ENCODE results near the gene FBXL16. TPM values are rescaled to one million over a fixed set of nuclear protein-coding genes. Genes with fewer than 3 reads are reported as not detected.

FBXL16 gene
- total and polyA plus RNA-seq, 12 donors, result 0.04 to 0.64 (median 0.10) TPM; not detected in 4

DNA sequence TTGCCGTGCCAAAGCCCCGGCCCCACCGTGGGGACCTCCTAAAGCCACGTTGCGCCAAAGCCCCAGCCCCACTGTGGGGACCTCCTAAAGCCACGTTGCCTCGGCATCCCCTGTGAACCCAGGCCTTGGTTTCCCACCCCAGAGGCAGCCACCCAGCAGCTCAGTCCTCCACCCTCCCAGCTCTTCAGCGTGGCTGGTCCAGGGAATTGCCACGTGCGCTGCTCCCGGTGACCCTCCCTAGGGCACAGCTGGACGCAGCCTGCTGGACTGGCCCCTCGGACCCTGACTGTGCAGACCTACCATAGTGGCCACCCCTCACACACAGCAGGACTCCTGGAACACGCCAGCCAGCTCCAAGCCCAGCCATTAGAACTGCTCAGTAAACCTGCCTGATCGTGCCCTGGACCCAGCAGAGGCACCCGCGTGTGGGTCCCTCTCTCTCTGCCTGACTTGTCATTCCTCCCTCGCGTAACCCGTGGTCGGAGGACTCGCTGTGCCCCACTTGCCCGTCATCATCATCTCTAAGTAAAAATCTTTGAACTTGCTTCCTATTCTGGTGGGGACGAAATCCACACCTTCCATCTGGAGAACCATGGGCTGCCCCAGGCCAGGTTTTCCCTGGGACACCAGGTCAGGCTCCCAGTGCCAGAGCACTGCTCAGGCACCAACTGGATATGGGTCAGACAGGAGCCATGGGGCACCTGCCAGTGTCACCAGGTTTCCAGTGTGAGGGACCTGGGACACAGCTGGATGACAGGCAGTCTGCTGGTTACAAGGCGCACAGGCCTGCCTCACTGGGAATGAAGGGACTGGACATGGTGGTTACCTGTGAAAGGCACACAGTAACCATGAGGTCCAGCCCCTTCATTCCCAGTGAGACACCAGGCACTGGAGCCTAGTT is 29.6 kb upstream of the FBXL16 start:
- TF ChIP-seq, protein P1, sequence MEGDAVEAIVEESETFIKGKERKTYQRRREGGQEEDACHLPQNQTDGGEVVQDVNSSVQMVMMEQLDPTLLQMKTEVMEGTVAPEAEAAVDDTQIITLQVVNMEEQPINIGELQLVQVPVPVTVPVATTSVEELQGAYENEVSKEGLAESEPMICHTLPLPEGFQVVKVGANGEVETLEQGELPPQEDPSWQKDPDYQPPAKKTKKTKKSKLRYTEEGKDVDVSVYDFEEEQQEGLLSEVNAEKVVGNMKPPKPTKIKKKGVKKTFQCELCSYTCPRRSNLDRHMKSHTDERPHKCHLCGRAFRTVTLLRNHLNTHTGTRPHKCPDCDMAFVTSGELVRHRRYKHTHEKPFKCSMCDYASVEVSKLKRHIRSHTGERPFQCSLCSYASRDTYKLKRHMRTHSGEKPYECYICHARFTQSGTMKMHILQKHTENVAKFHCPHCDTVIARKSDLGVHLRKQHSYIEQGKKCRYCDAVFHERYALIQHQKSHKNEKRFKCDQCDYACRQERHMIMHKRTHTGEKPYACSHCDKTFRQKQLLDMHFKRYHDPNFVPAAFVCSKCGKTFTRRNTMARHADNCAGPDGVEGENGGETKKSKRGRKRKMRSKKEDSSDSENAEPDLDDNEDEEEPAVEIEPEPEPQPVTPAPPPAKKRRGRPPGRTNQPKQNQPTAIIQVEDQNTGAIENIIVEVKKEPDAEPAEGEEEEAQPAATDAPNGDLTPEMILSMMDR (IDR thresholded peaks at IDR 0.05), result no peak
- ATAC-seq, result no peak
- DNase-seq, result no peak

DNA sequence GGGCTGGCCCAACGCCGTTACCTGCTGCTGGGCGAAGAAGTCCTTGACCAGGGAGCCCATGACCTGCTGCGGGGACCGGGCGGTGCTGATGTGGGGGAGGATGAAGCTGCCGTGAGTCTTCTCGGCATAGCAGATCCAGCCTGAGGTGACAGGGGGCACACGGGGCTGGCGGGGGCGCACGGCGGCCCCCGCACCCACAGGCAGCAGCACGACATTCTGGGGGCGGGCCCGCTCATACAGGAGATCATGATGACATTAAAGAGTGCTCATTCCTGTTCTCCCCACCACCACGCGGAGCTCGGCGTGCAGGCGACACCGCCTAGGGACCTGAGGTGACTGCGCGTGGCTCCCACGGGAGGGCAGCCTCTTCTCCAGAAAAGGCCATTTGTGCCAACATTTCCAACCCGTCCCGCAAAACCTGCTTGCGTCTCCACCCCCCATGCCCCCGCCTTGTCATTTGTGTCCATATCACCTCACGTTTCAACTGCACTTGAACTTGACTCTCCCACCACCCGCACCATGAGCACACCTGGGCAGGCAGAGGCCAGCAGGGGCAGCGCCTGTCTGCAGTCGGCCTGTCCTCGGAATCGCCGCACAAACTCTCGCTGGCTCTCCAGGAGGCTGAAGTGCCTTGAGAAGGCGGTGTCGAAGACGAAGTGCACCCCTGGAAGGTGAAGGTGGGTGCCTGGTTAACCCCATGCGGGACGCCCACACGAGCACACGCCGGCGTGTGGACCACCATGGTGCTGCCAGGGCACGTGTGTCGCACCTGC is 28.8 kb upstream of the FBXL16 start:
- no peaks in the 10 kb centered on the region for H3K27me3 ChIP-seq
- no peak overlapping the region for H3K4me3 ChIP-seq
- no peak overlapping the region for H3K27ac ChIP-seq
- DNase-seq, result peak in 1 of 2 donors; percentile 19
- H3K9me3 ChIP-seq, result no peaks in the 10 kb centered on the region
- intact Hi-C loops (cut with DNase I), result no loop called here
- WGBS, 2 donors, result 91 to 93% methylated on average over 49 of the region's 49 CpGs
- no peak for ATAC-seq
- H3K36me3 ChIP-seq, result peaks cover 0 to 94% (median 34%) of the 10 kb centered on the region in 9 donors
- peaks cover 0 to 3% (median under 1%) of the 10 kb centered on the region in 9 donors for H3K4me1 ChIP-seq
- TF ChIP-seq, protein P1 (IDR thresholded peaks at IDR 0.05), result no peak

More for the DNA sequence above, 29.6 kb upstream of the FBXL16 start:
- WGBS, 2 donors, result 95 to 96% methylated on average over 25 of the region's 25 CpGs
- Histone ChIP-seq H3K36me3 (peaks cover 0 to 90% (median 34%) of the 10 kb centered on the region in 9 donors), H3K4me1 (peaks cover 5 to 11% (median 9%) of the 10 kb centered on the region in 9 donors), H3K27ac (no peak overlapping the region), H3K4me3 (no peak overlapping the region), H3K9me3 (no peaks in the 10 kb centered on the region), H3K27me3 (no peaks in the 10 kb centered on the region)
- intact Hi-C loops (cut with DNase I), result no loop called here

DNA sequence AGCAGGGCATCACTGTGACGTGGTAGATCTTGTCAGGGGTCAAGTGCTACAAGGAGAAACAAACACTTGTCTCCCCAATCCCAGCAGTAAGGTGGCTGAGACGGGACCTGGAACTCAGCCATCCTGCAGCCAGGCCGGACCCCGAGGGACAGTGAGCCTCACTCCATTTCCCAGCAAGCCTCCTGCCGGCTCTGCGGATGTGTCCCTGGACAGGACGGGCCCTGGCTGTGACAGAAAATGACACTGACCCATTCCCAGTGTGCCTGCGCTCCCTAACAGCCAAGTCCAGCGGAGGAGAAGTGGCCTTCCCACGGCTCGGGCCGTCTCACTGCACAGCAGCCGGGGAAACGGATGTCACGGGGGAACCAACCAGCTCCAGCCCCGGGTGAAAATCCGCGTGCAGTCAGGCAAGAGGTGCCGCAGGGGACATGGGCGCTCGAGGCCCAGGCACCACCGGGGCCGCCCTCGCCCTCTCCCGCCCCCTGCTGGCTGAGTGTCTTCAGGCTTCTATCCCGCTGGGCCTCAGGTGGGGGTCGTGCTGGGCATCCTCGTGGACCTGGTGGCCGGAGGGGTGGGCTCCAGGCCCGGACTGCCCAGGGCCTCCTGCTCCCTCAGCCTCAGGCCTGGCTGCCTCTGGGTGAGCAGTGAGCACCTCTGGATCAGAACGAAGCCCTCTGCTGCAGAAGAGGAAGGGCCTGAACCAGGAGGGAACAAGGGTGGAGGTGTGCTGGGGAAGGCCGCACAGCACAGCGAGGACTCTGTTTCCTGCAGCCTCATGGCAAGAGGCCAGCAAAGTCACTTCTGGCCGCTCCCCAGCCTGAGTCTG is 28.0 kb upstream of the FBXL16 start:
- DNase-seq, result peak in 1 of 2 donors; percentile 15
- peaks cover 0 to 88% (median 34%) of the 10 kb centered on the region in 9 donors for H3K36me3 ChIP-seq

More for the DNA sequence above, 28.0 kb upstream of the FBXL16 start:
- Histone ChIP-seq H3K27me3 (peaks cover 0 to under 1% (median 0%) of the 10 kb centered on the region in 7 donors), H3K4me3 (no peak overlapping the region), H3K9me3 (no peaks in the 10 kb centered on the region), H3K27ac (no peak overlapping the region), H3K4me1 (peaks cover under 1 to 6% (median 4%) of the 10 kb centered on the region in 9 donors)
- WGBS, 2 donors, result 76 to 85% methylated on average over 34 of the region's 34 CpGs
- TF ChIP-seq, protein P1 (IDR thresholded peaks at IDR 0.05), result peak in 4 of 9 donors; percentile 23 to 39 (median 32)
- intact Hi-C loops (cut with DNase I), result no loop called here
- no peak for ATAC-seq
